ENCODE measurements around the gene VAC14.

The VAC14 gene

GRCh38 chr16:70730031-70730430 lies 70.9 kb downstream of the VAC14 start:
- no peak overlapping the region for H3K9ac ChIP-seq (ENCODE audit: insufficient read length, low read depth)
- TF ChIP-seq ZNF274 (IDR thresholded peaks at IDR 0.05; ENCODE audit: low read depth, low read length): no peak
- no peak for TF ChIP-seq SUZ12 (IDR thresholded peaks at IDR 0.05; ENCODE audit: extremely low read depth, insufficient read depth, insufficient read length)
- no peak for TF ChIP-seq YY1 (IDR thresholded peaks at IDR 0.05; ENCODE audit: insufficient read depth, insufficient read length)
- DNase-seq (ENCODE audit: low read depth, low spot score): no peak
- peaks cover 42% of the 10 kb centered on the region for H3K36me3 ChIP-seq (ENCODE audit: insufficient read depth, insufficient read length, low read length)
- H3K4me3 ChIP-seq (ENCODE audit: insufficient read length, low read depth): no peak overlapping the region
- peaks cover 12% of the 10 kb centered on the region for H3K4me1 ChIP-seq (ENCODE audit: insufficient read depth, insufficient read length)
- H3K27me3 ChIP-seq (ENCODE audit: insufficient read depth, insufficient read length): no peaks in the 10 kb centered on the region
- no peaks in the 10 kb centered on the region for H3K9me3 ChIP-seq (ENCODE audit: insufficient read depth, low read length)

GRCh38 chr16:70729292-70729691 lies 71.7 kb downstream of the VAC14 start:
- DNase-seq (ENCODE audit: low read depth, low spot score): no peak

DNA sequence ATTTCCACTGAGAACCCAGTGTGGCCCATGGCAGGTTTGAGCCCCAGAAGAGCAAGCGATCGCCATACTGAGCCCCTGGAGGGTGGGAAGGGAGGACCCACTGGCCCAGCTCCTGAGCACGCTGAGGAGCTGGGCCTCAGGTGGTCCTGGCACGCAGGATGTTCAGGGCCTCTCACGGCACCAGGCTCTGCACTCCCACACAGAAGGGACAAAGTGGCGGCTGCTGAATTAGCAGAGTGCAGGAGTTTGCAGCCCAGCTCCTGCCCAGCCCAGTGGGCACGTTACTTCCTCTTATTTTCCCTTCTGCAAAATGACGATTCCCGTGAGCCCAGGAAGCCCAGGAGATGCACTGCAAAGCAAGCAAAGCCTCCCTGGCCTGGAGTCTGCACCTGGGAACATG lies 72.8 kb downstream of the VAC14 start:
- no peak overlapping the region for H3K9ac ChIP-seq (ENCODE audit: insufficient read length, low read depth)
- H3K4me3 ChIP-seq (ENCODE audit: insufficient read length, low read depth): no peak overlapping the region
- peaks cover 40% of the 10 kb centered on the region for H3K36me3 ChIP-seq (ENCODE audit: insufficient read depth, insufficient read length, low read length)
- no peak for TF ChIP-seq YY1 (IDR thresholded peaks at IDR 0.05; ENCODE audit: insufficient read depth, insufficient read length)
- no peaks in the 10 kb centered on the region for H3K27me3 ChIP-seq (ENCODE audit: insufficient read depth, insufficient read length)
- no peaks in the 10 kb centered on the region for H3K9me3 ChIP-seq (ENCODE audit: insufficient read depth, low read length)
- no peak for DNase-seq (ENCODE audit: low read depth, low spot score)
- H3K4me1 ChIP-seq (ENCODE audit: insufficient read depth, insufficient read length): peaks cover 12% of the 10 kb centered on the region

More at GRCh38 chr16:70729292-70729691, 71.7 kb downstream of the VAC14 start:
- Histone ChIP-seq H3K27me3 (ENCODE audit: insufficient read depth, insufficient read length) (no peaks in the 10 kb centered on the region), H3K4me1 (ENCODE audit: insufficient read depth, insufficient read length) (peaks cover 12% of the 10 kb centered on the region), H3K9ac (ENCODE audit: insufficient read length, low read depth) (no peak overlapping the region), H3K36me3 (ENCODE audit: insufficient read depth, insufficient read length, low read length) (peaks cover 38% of the 10 kb centered on the region), H3K9me3 (ENCODE audit: insufficient read depth, low read length) (no peaks in the 10 kb centered on the region), H3K4me3 (ENCODE audit: insufficient read length, low read depth) (no peak overlapping the region)
- no peak for TF ChIP-seq YY1 (IDR thresholded peaks at IDR 0.05; ENCODE audit: insufficient read depth, insufficient read length)
- TF ChIP-seq ZNF274 (IDR thresholded peaks at IDR 0.05; ENCODE audit: low read depth, low read length): no peak
- TF ChIP-seq SUZ12 (IDR thresholded peaks at IDR 0.05; ENCODE audit: extremely low read depth, insufficient read depth, insufficient read length): no peak

DNA sequence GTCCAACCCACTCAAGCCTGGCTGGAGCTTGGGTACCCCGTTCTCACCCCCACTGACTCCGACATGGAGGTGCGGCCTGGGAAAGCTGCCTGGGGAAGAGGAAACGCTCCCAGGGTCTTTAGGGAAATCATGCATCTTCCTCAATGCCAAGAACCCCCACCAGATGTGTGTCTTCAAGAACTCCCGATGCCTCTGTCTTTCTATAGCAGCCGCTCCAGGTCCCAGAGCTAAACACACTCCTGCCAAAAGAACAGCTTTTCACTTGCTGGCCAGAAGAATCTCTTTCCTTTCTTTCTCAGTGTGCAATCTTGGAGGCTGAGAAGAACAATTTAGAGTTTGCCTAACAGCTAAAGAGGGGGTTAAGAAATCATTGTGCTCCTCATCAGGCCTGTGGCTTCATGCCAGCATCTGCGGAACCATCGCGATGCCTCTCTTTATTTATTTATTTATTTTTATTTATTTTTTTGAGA lies 74.0 kb downstream of the VAC14 start:
- Histone ChIP-seq H3K9ac (ENCODE audit: insufficient read length, low read depth) (no peak overlapping the region), H3K4me3 (ENCODE audit: insufficient read length, low read depth) (no peak overlapping the region), H3K27me3 (ENCODE audit: insufficient read depth, insufficient read length) (no peaks in the 10 kb centered on the region), H3K36me3 (ENCODE audit: insufficient read depth, insufficient read length, low read length) (peaks cover 48% of the 10 kb centered on the region), H3K9me3 (ENCODE audit: insufficient read depth, low read length) (no peaks in the 10 kb centered on the region), H3K4me1 (ENCODE audit: insufficient read depth, insufficient read length) (peaks cover 12% of the 10 kb centered on the region)
- DNase-seq (ENCODE audit: low read depth, low spot score): no peak
- TF ChIP-seq ZNF274 (IDR thresholded peaks at IDR 0.05; ENCODE audit: low read depth, low read length): no peak

- TF ChIP-seq ZNF274 (IDR thresholded peaks at IDR 0.05; ENCODE audit: low read depth, low read length): no peak
- TF ChIP-seq YY1 (IDR thresholded peaks at IDR 0.05; ENCODE audit: insufficient read depth, insufficient read length): no peak
- TF ChIP-seq SUZ12 (IDR thresholded peaks at IDR 0.05; ENCODE audit: extremely low read depth, insufficient read depth, insufficient read length): no peak
- H3K4me3 ChIP-seq (ENCODE audit: insufficient read length, low read depth): no peak overlapping the region
- DNase-seq (ENCODE audit: low read depth, low spot score): no peak
- H3K9me3 ChIP-seq (ENCODE audit: insufficient read depth, low read length): no peaks in the 10 kb centered on the region
- H3K4me1 ChIP-seq (ENCODE audit: insufficient read depth, insufficient read length): peaks cover 16% of the 10 kb centered on the region
- no peak overlapping the region for H3K9ac ChIP-seq (ENCODE audit: insufficient read length, low read depth)
- no peaks in the 10 kb centered on the region for H3K27me3 ChIP-seq (ENCODE audit: insufficient read depth, insufficient read length)
- peaks cover 49% of the 10 kb centered on the region for H3K36me3 ChIP-seq (ENCODE audit: insufficient read depth, insufficient read length, low read length)
Measured at GRCh38 chr16:70725912-70726828, 74.8 kb downstream of the VAC14 start.

- TF ChIP-seq YY1 (IDR thresholded peaks at IDR 0.05; ENCODE audit: insufficient read depth, insufficient read length) (no peak), ZNF274 (IDR thresholded peaks at IDR 0.05; ENCODE audit: low read depth, low read length) (no peak), SUZ12 (IDR thresholded peaks at IDR 0.05; ENCODE audit: extremely low read depth, insufficient read depth, insufficient read length) (no peak)
- no peaks in the 10 kb centered on the region for H3K27me3 ChIP-seq (ENCODE audit: insufficient read depth, insufficient read length)
- H3K36me3 ChIP-seq (ENCODE audit: insufficient read depth, insufficient read length, low read length): peaks cover 44% of the 10 kb centered on the region
- H3K4me1 ChIP-seq (ENCODE audit: insufficient read depth, insufficient read length): peaks cover 23% of the 10 kb centered on the region
- no peak overlapping the region for H3K9ac ChIP-seq (ENCODE audit: insufficient read length, low read depth)
- H3K4me3 ChIP-seq (ENCODE audit: insufficient read length, low read depth): no peak overlapping the region
- no peaks in the 10 kb centered on the region for H3K9me3 ChIP-seq (ENCODE audit: insufficient read depth, low read length)
- DNase-seq (ENCODE audit: low read depth, low spot score): no peak
Measured at GRCh38 chr16:70725024-70725911, 75.7 kb downstream of the VAC14 start.
